ENCODE results near the gene EXOC2. TPM values are rescaled to one million over a fixed set of nuclear protein-coding genes. Genes with fewer than 3 reads are reported as not detected.

Gene EXOC2
- total RNA-seq, 1 experiment from 2014 or later = 24.5 TPM

DNA sequence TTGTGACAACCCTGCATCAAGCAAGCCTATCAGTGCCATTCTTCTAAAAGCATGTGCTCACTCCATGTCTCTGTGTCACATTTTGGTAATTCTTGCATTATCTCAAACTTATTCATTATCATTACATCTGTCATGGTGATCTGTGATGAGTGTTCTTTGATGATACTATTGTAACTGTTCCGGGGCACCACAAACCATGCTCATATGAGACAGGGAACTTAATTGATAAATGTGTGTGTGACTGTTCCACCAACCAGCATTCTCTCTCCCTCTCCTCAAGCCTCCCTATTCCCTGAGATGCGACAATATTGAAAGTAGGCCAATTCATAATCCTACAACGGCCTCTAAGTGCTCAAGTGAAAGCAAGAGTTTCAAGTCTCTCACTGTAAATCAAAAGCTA lies 40.1 kb downstream of the EXOC2 start:
- Histone ChIP-seq H3K9me2 (ENCODE audit: insufficient read depth) (no peaks in the 10 kb centered on the region), H3K9me3 (ENCODE audit: control insufficient read depth in 1 of 2, insufficient read depth in 1 of 2, low read depth in 1 of 2, low read length in 2 of 2) (no peaks in the 10 kb centered on the region), H2AFZ (ENCODE audit: low read depth, low read length, poor library complexity, severe bottlenecking) (no peak overlapping the region), H3K79me2 (ENCODE audit: insufficient read depth, low read length) (peaks cover 12% of the 10 kb centered on the region), H4K20me1 (ENCODE audit: insufficient read depth) (no peaks in the 10 kb centered on the region), H3K4me3 (replicated peaks in 1 of 2; ENCODE audit: low read depth in 1 of 2, low read length in 2 of 2) (no peak overlapping the region), H3K36me3 (ENCODE audit: control insufficient read depth in 1 of 2, insufficient read depth in 2 of 2, low read length in 2 of 2) (no peaks in the 10 kb centered on the region), H3K27ac (ENCODE audit: low read depth, low read length) (no peak overlapping the region), H3K27me3 (ENCODE audit: insufficient read depth, low read length) (no peaks in the 10 kb centered on the region), H3K4me1 (ENCODE audit: control insufficient read depth in 1 of 2, insufficient read depth in 2 of 2, low read length in 2 of 2) (no peaks in the 10 kb centered on the region), H3K4me2 (ENCODE audit: low read length) (no peak overlapping the region), H3K9ac (ENCODE audit: low read length) (no peak overlapping the region)
- ATAC-seq (no peak), DNase-seq (ENCODE audit: low read depth, low spot score) (no peak)
- POLR2A ChIA-PET = no interaction called here
- no peak for TF ChIP-seq SP1 (IDR thresholded peaks at IDR 0.05; ENCODE audit: low read depth)
- no peak for TF ChIP-seq ELF1 (IDR thresholded peaks at IDR 0.05; ENCODE audit: borderline replicate concordance, low read depth)
- TF ChIP-seq YY1 (IDR thresholded peaks at IDR 0.05; ENCODE audit: extremely low read depth, insufficient replicate concordance, low read depth, low read length) = no peak
- TF ChIP-seq POLR2A (IDR thresholded peaks at IDR 0.05; ENCODE audit: borderline replicate concordance, extremely low read depth, insufficient read depth, insufficient read length) = no peak
- TF ChIP-seq SIN3A (IDR thresholded peaks at IDR 0.05; ENCODE audit: low read depth) = no peak
- no peak for TF ChIP-seq ZBTB33 (IDR thresholded peaks at IDR 0.05; ENCODE audit: extremely low read depth, insufficient replicate concordance, low read length)
- TF ChIP-seq TCF7L2 (IDR thresholded peaks at IDR 0.05; ENCODE audit: borderline replicate concordance, extremely low read depth, insufficient read depth, insufficient read length) = no peak
- CTCF ChIA-PET = no interaction called here
- intact Hi-C loops (cut with micrococcal nuclease) = no loop called here
- BruUV-seq (replicated peaks) = no TSS peak
- RAD21 ChIA-PET (ENCODE audit: low non-redundant PET in 1 of 2, low total read pairs in 2 of 2, uncharacterized antibody in 2 of 2, unreplicated experiment in 2 of 2) = no interaction called here

DNA sequence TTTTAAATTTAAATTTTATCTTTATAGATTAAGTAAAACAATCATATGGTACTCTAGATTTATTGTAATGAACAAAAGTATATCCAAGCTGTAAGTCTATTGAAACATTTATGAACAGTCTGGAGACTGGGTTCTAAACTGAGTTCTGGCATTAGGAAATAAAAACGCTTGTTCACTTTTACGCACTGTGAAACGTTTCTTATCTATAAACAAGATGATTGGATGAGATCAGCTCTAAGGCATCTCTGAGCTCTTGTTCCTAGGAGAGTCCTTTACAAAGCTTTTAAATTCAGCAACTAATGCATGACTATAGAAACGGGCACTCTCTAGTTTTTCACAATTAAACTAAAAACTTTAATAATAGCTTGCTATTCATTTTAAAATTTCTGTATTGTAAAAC lies 42.8 kb downstream of the EXOC2 start:
- Histone ChIP-seq H3K4me1 (ENCODE audit: control insufficient read depth in 1 of 2, insufficient read depth in 2 of 2, low read length in 2 of 2) (no peaks in the 10 kb centered on the region), H2AFZ (ENCODE audit: low read depth, low read length, poor library complexity, severe bottlenecking) (no peak overlapping the region), H3K4me2 (ENCODE audit: low read length) (no peak overlapping the region), H3K9me2 (ENCODE audit: insufficient read depth) (no peaks in the 10 kb centered on the region), H3K36me3 (ENCODE audit: control insufficient read depth in 1 of 2, insufficient read depth in 2 of 2, low read length in 2 of 2) (no peaks in the 10 kb centered on the region), H3K9ac (ENCODE audit: low read length) (no peak overlapping the region), H3K79me2 (ENCODE audit: insufficient read depth, low read length) (peaks cover 7% of the 10 kb centered on the region), H3K4me3 (replicated peaks in 1 of 2; ENCODE audit: low read depth in 1 of 2, low read length in 2 of 2) (no peak overlapping the region), H4K20me1 (ENCODE audit: insufficient read depth) (no peaks in the 10 kb centered on the region), H3K27me3 (ENCODE audit: insufficient read depth, low read length) (no peaks in the 10 kb centered on the region), H3K9me3 (ENCODE audit: control insufficient read depth in 1 of 2, insufficient read depth in 1 of 2, low read depth in 1 of 2, low read length in 2 of 2) (no peaks in the 10 kb centered on the region), H3K27ac (ENCODE audit: low read depth, low read length) (no peak overlapping the region)
- TF ChIP-seq EZH2phosphoT487 (IDR thresholded peaks at IDR 0.05; ENCODE audit: borderline replicate concordance) (no peak), MAX (IDR thresholded peaks at IDR 0.05) (no peak), CBX3 (IDR thresholded peaks at IDR 0.05; ENCODE audit: low read depth) (no peak), TCF7L2 (IDR thresholded peaks at IDR 0.05; ENCODE audit: borderline replicate concordance, extremely low read depth, insufficient read depth, insufficient read length) (no peak), EZH2 (IDR thresholded peaks at IDR 0.05) (no peak), ZFX (IDR thresholded peaks at IDR 0.05) (no peak), FOSL1 (IDR thresholded peaks at IDR 0.05; ENCODE audit: low read depth) (no peak), ELF1 (IDR thresholded peaks at IDR 0.05; ENCODE audit: borderline replicate concordance, low read depth) (no peak), SIN3A (IDR thresholded peaks at IDR 0.05; ENCODE audit: low read depth) (no peak)
- no TSS peak for BruUV-seq (replicated peaks)
- DNase-seq (ENCODE audit: low read depth, low spot score) (no peak), ATAC-seq (no peak)
- intact Hi-C loops (cut with micrococcal nuclease) = no loop called here
- ChIA-PET POLR2A (no interaction called here), RAD21 (ENCODE audit: low non-redundant PET in 1 of 2, low total read pairs in 2 of 2, uncharacterized antibody in 2 of 2, unreplicated experiment in 2 of 2) (no interaction called here), CTCF (interaction anchor here (1.1 kb wide), 1 partner anchor 57 kb away, joined by 4 read pairs; no protein-coding TSS in a partner anchor)

Data from HCT116 (cell line).